Stomach (tissue), 9 donors: Measurements from ENCODE around the gene LHX5. TPM values are rescaled to one million over a fixed set of nuclear protein-coding genes. Genes with fewer than 3 reads are reported as not detected.

ENCODE experiments used
- DNase-seq, 2 donors: peaks; one replicate each; pipeline versions ENCODE4 v3.0.0 to v3.0.0-alpha.2; 2013 to 2019
- H3K27ac ChIP-seq, 5 donors: fragments of 200-600 bp in 4 of 5; sonication (generic) in 4 of 5; one replicate each; pipeline ENCODE4 v1.5.1; 2013 to 2019; ENCODE audit warnings: mild to moderate bottlenecking in 1 of 5, moderate library complexity in 1 of 5
- H3K27me3 ChIP-seq, 3 donors: fragments of 200-600 bp; sonication (generic); one replicate each; pipeline ENCODE4 v1.5.1; 2017 to 2019; ENCODE audit warnings: mixed run types in 1 of 3
- H3K36me3 ChIP-seq, 4 donors: fragments of 200-600 bp; sonication (generic); 1 replicate in 3 of 4; 2 replicates in 1 of 4; pipeline ENCODE4 v1.5.1; 2016 to 2019
- H3K4me1 ChIP-seq, 4 donors: fragments of 200-600 bp; sonication (generic); one replicate each; pipeline ENCODE4 v1.5.1; 2016 to 2019
- H3K4me3 ChIP-seq, 4 donors: fragments of 200-600 bp; sonication (generic) in 3 of 4; one replicate each; pipeline ENCODE4 v1.5.1; 2016 to 2019; ENCODE audit warnings: mild to moderate bottlenecking in 1 of 4
- H3K9me3 ChIP-seq, 4 donors: fragments of 200-600 bp; sonication (generic); one replicate each; pipeline ENCODE4 v1.5.1; 2016 to 2019
- CTCF ChIP-seq, 7 experiments: fragments of 450-650 bp in 4 of 7; fragments of 200-600 bp in 3 of 7; sonication (generic) in 3 of 7; IDR thresholded peaks; one replicate each; pipeline ENCODE4 v1.5.1; 2016 to 2019; ENCODE audit warnings: antibody characterized with exemption in 7 of 7, control low read depth in 2 of 7, mild to moderate bottlenecking in 1 of 7
- EP300 ChIP-seq: sonication (generic); formaldehyde crosslinking; IDR thresholded peaks from one replicate; pipeline ENCODE4 v1.6.1; 2017; ENCODE audit warnings: antibody characterized with exemption
- POLR2A ChIP-seq, 4 donors: fragments of 450-650 bp; IDR thresholded peaks; one replicate each; pipeline ENCODE4 v1.6.1; 2016; ENCODE audit warnings: antibody characterized with exemption in 4 of 4, control low read depth in 2 of 4, mild to moderate bottlenecking in 1 of 4, moderate library complexity in 1 of 4
- POLR2AphosphoS5 ChIP-seq, 3 donors: sonication (generic); formaldehyde crosslinking; IDR thresholded peaks; one replicate each; pipeline ENCODE4 v1.6.1; 2016; ENCODE audit warnings: antibody characterized with exemption in 3 of 3
- WGBS, 5 donors: extraction: QIAGEN DNeasy Blood & Tissue Kit in 3 of 5; methylation state at CpG; one replicate each; pipeline versions ENCODE4 v1.1.5 to v1.1.7; 2013 to 2018; 5-methylcytosine and 5-hydroxymethylcytosine counted together
- intact Hi-C: fragments of 100-400 bp; cut with DNase I; formaldehyde crosslinking; loops from one replicate; pipeline ENCODE4 v1.15.1; 2023; ENCODE audit warnings: low total_unique reads
- polyA plus RNA-seq, 3 donors: library from polyadenylated mRNA; stranded (reverse); fragments of 200-250 nt; gene quantifications; one replicate each; pipeline ENCODE4 v1.2.3, GENCODE V29; 2013
- total RNA-seq, 5 donors: library from RNA; depleted of rRNA; stranded (reverse); fragments of >200 nt; gene quantifications; one replicate each; pipeline versions ENCODE4 v1.1.0 to v1.2.3, GENCODE V29; 2014 to 2016
- donor health status: healthy with polysubstance abuse.
- donor health status: Bipolar disorder and iron deficiency.
- donor health status: healthy.

Gene LHX5
- total and polyA plus RNA-seq, 8 donors = 0.29 to 1.4 (median 0.45) TPM; not detected in 3

GRCh38 chr12:113514602-113515001, 42.9 kb upstream of the LHX5 start:
- 36 to 46% (median 41%) methylated on average over 8 of the region's 8 CpGs for WGBS, 5 donors
- peaks cover 9 to 99% (median 65%) of the 10 kb centered on the region in 3 donors for H3K27me3 ChIP-seq
- TF ChIP-seq EP300 (no peak), POLR2A (IDR thresholded peaks at IDR 0.05) (no peak)
- intact Hi-C loops = no loop called here
- H3K36me3 ChIP-seq = no peaks in the 10 kb centered on the region
- no peak overlapping the region for H3K4me3 ChIP-seq
- DNase-seq = no peak
- peaks cover 0 to 8% (median 5%) of the 10 kb centered on the region in 4 donors for H3K9me3 ChIP-seq
- H3K4me1 ChIP-seq = peaks cover 0 to 12% (median under 1%) of the 10 kb centered on the region in 4 donors
- no peak overlapping the region for H3K27ac ChIP-seq

- Histone ChIP-seq H3K9me3 (peaks cover 0 to 16% (median 0%) of the 10 kb centered on the region in 4 donors), H3K36me3 (no peaks in the 10 kb centered on the region), H3K27me3 (peaks cover 4 to 97% (median 57%) of the 10 kb centered on the region in 3 donors), H3K27ac (no peak overlapping the region), H3K4me1 (peaks cover 0 to 8% (median 0%) of the 10 kb centered on the region in 4 donors), H3K4me3 (no peak overlapping the region)
- intact Hi-C loops = no loop called here
- TF ChIP-seq POLR2A (IDR thresholded peaks at IDR 0.05) (no peak), CTCF (IDR thresholded peaks at IDR 0.05) (no peak), EP300 (no peak), POLR2AphosphoS5 (IDR thresholded peaks at IDR 0.05) (no peak)
- no peak for DNase-seq
- WGBS, 5 donors = 13 to 25% (median 17%) methylated on average over 3 of the region's 3 CpGs
Measured at GRCh38 chr12:113512568-113512967, 40.9 kb upstream of the LHX5 start.

GRCh38 chr12:113506867-113507266, 35.2 kb upstream of the LHX5 start:
- WGBS, 5 donors = 52 to 79% (median 60%) methylated on average over 2 of the region's 2 CpGs

GRCh38 chr12:113505941-113506340, 34.3 kb upstream of the LHX5 start:
- intact Hi-C loops = no loop called here
- WGBS, 5 donors = 52 to 64% (median 53%) methylated on average over 7 of the region's 7 CpGs
- TF ChIP-seq EP300 = no peak
- no peak for TF ChIP-seq CTCF (IDR thresholded peaks at IDR 0.05)
- no peak for TF ChIP-seq POLR2AphosphoS5 (IDR thresholded peaks at IDR 0.05)
- TF ChIP-seq POLR2A (IDR thresholded peaks at IDR 0.05) = no peak
- Histone ChIP-seq H3K4me3 (no peak overlapping the region), H3K36me3 (no peaks in the 10 kb centered on the region), H3K27me3 (peaks cover 0 to 79% (median 24%) of the 10 kb centered on the region in 3 donors), H3K9me3 (peaks cover 0 to 19% (median 3%) of the 10 kb centered on the region in 4 donors), H3K27ac (no peak overlapping the region), H3K4me1 (no peaks in the 10 kb centered on the region)
- no peak for DNase-seq

More at GRCh38 chr12:113506867-113507266, 35.2 kb upstream of the LHX5 start:
- H3K4me1 ChIP-seq = no peaks in the 10 kb centered on the region
- TF ChIP-seq POLR2AphosphoS5 (IDR thresholded peaks at IDR 0.05) (no peak), POLR2A (IDR thresholded peaks at IDR 0.05) (no peak), EP300 (no peak), CTCF (IDR thresholded peaks at IDR 0.05) (no peak)
- H3K27ac ChIP-seq = no peak overlapping the region
- peaks cover 0 to 18% (median 3%) of the 10 kb centered on the region in 4 donors for H3K9me3 ChIP-seq
- H3K4me3 ChIP-seq = no peak overlapping the region
- intact Hi-C loops = no loop called here
- H3K27me3 ChIP-seq = peaks cover 0 to 79% (median 22%) of the 10 kb centered on the region in 3 donors
- H3K36me3 ChIP-seq = no peaks in the 10 kb centered on the region
- no peak for DNase-seq

GRCh38 chr12:113504917-113505316, 33.2 kb upstream of the LHX5 start:
- DNase-seq = no peak
- H3K4me1 ChIP-seq = no peaks in the 10 kb centered on the region
- 77 to 82% (median 79%) methylated on average over 8 of the region's 8 CpGs for WGBS, 5 donors
- H3K4me3 ChIP-seq = no peak overlapping the region
- peaks cover 0 to 19% (median 3%) of the 10 kb centered on the region in 4 donors for H3K9me3 ChIP-seq
- H3K27ac ChIP-seq = no peak overlapping the region
- TF ChIP-seq CTCF (IDR thresholded peaks at IDR 0.05) = no peak
- no peak for TF ChIP-seq EP300
- no peak for TF ChIP-seq POLR2A (IDR thresholded peaks at IDR 0.05)
- no peak for TF ChIP-seq POLR2AphosphoS5 (IDR thresholded peaks at IDR 0.05)
- H3K27me3 ChIP-seq = peaks cover 0 to 80% (median 28%) of the 10 kb centered on the region in 3 donors
- H3K36me3 ChIP-seq = no peaks in the 10 kb centered on the region
- intact Hi-C loops = no loop called here
